HS-5 (cell line): Measurements from ENCODE around the gene SOD1.

Experiments used
- DNase-seq: peaks from one replicate; pipeline ENCODE4 v3.0.0-alpha.2; 2012; ENCODE audit warnings: low read depth

Gene SOD1

GRCh38 chr21:31683029-31683428 lies 23.5 kb downstream of the SOD1 start:
- no peak for DNase-seq

- DNase-seq, result no peak
Measured at GRCh38 chr21:31684918-31685317, 25.4 kb downstream of the SOD1 start.

- DNase-seq, result no peak
Measured at GRCh38 chr21:31686272-31686915, 26.9 kb downstream of the SOD1 start.

GRCh38 chr21:31687108-31687507 lies 27.6 kb downstream of the SOD1 start:
- DNase-seq, result no peak

GRCh38 chr21:31688603-31689368 lies 29.3 kb downstream of the SOD1 start:
- DNase-seq, result no peak

GRCh38 chr21:31693222-31693621 lies 33.7 kb downstream of the SOD1 start:
- no peak for DNase-seq

GRCh38 chr21:31696424-31696823 lies 36.9 kb downstream of the SOD1 start:
- DNase-seq, result no peak

- no peak for DNase-seq
Measured at GRCh38 chr21:31698461-31698860, 39.0 kb downstream of the SOD1 start.

GRCh38 chr21:31700040-31700439 lies 40.5 kb downstream of the SOD1 start:
- DNase-seq, result no peak

GRCh38 chr21:31706562-31706961 lies 47.1 kb downstream of the SOD1 start:
- no peak for DNase-seq

- DNase-seq, result no peak
Measured at GRCh38 chr21:31707499-31707898, 48.0 kb downstream of the SOD1 start.

- DNase-seq, result no peak
Measured at GRCh38 chr21:31708541-31708940, 49.0 kb downstream of the SOD1 start.

GRCh38 chr21:31710586-31710985 lies 51.1 kb downstream of the SOD1 start:
- peak; percentile 42 for DNase-seq

- no peak for DNase-seq
Measured at GRCh38 chr21:31711326-31711725, 51.8 kb downstream of the SOD1 start.

- DNase-seq, result no peak
Measured at GRCh38 chr21:31711745-31712285, 52.3 kb downstream of the SOD1 start.

GRCh38 chr21:31713115-31713514 lies 53.6 kb downstream of the SOD1 start:
- no peak for DNase-seq

- DNase-seq, result no peak
Measured at GRCh38 chr21:31713973-31714740, 54.7 kb downstream of the SOD1 start.

- no peak for DNase-seq
Measured at GRCh38 chr21:31714741-31715365, 55.4 kb downstream of the SOD1 start.

- DNase-seq, result no peak
Measured at GRCh38 chr21:31716106-31716505, 56.6 kb downstream of the SOD1 start.
